Pancreas (tissue), 10 donors: ENCODE results near the gene LRRFIP2. TPM values are rescaled to one million over a fixed set of nuclear protein-coding genes. Genes with fewer than 3 reads are reported as not detected.

Experiments
- ATAC-seq, 4 donors: fragments of 200-7000 bp; cut with Tn5 transposase; one replicate each; pipeline versions ENCODE4 v1.8.0 to v1.9.1; 2020; ENCODE audit warnings: mild to moderate bottlenecking in 4 of 4, moderate library complexity in 4 of 4
- DNase-seq, 6 donors: peaks; one replicate each; pipeline ENCODE4 v3.0.0-alpha.2; 2020
- FAIRE-seq: peaks from 2 replicates; lab custom pipeline; 2012; peaks lifted over from hg19 to GRCh38; lab: Jason Lieb, UNC
- H3K27ac ChIP-seq, 4 donors: fragments of 200-600 bp; sonication (generic); 1 replicate in 3 of 4; 2 replicates in 1 of 4; pipeline versions ENCODE4 v1.5.0 to v1.8.0; 2020
- H3K27me3 ChIP-seq, 4 donors: fragments of 200-600 bp; one replicate each; pipeline ENCODE4 v1.8.0; 2021
- H3K36me3 ChIP-seq, 3 donors: fragments of 200-600 bp; sonication (generic) in 1 of 3; one replicate each; pipeline versions ENCODE4 v1.5.0 to v1.8.0; 2020 to 2021
- H3K4me1 ChIP-seq, 3 donors: fragments of 200-600 bp; one replicate each; pipeline ENCODE4 v1.8.0; 2021
- H3K4me3 ChIP-seq, 4 donors: fragments of 200-600 bp; sonication (generic) in 2 of 4; one replicate each; pipeline versions ENCODE4 v1.5.0 to v1.8.0; 2020 to 2021
- H3K9me3 ChIP-seq, 4 donors: fragments of 200-600 bp; one replicate each; pipeline ENCODE4 v1.8.0; 2021
- CTCF ChIP-seq, 4 donors: fragments of 200-600 bp; sonication (generic) in 3 of 4; IDR thresholded peaks; one replicate each; pipeline versions ENCODE4 v1.5.0 to v1.8.0; 2021; ENCODE audit warnings: antibody characterized with exemption in 4 of 4
- WGBS, 2 donors: extraction: QIAGEN DNeasy Blood & Tissue Kit; methylation state at CpG; one replicate each; pipeline ENCODE4 v1.1.7; 2013; 5-methylcytosine and 5-hydroxymethylcytosine counted together
- intact Hi-C, 3 donors: fragments of 100-400 bp; cut with DNase I; formaldehyde crosslinking; loops; one replicate each; pipeline versions ENCODE4 v1.11.1 to v1.14.2; 2022
- polyA plus RNA-seq, 2 donors: library from polyadenylated mRNA; stranded (reverse); fragments of 200-250 nt; gene quantifications; one replicate each; pipeline ENCODE4 v1.2.3, GENCODE V29; 2013
- total RNA-seq, 6 donors: library from RNA; stranded (reverse); fragmentation: NEBNext Ultra II Directional in 4 of 6; extraction: Animal tissue kit (Norgen Biotek cat#: 25700) in 4 of 6; gene quantifications; one replicate each; pipeline versions ENCODE4 v1.2.1 to v1.2.4, GENCODE V29; 2021 to 2023
- donor health status: healthy with polysubstance abuse.
- donor health status: DM: no; HTN: no; CAD: no; lungs with moderate emphysema.
- donor health status: DM: no; HTN: no; CAD: no.
- donor health status: control.
- donor health status: control.
- donor health status: Bipolar disorder and iron deficiency.
- donor health status: DM: yes; HTN: yes; CAD: no.
- donor health status: DM: no; HTN: no; CAD: no.
- donor health status: DM: no; HTN: no; CAD: no.
- donor health status: DM: yes; HTN: yes; CAD: no.

LRRFIP2 gene
- total and polyA plus RNA-seq, 8 donors = 14.6 to 35.7 (median 21.8) TPM

- no peaks in the 10 kb centered on the region for H3K27me3 ChIP-seq
- H3K9me3 ChIP-seq = no peaks in the 10 kb centered on the region
- no peaks in the 10 kb centered on the region for H3K36me3 ChIP-seq
- intact Hi-C loops = no loop called here
- no peak for TF ChIP-seq CTCF (IDR thresholded peaks at IDR 0.05)
- H3K4me3 ChIP-seq = no peak overlapping the region
- DNase-seq (no peak), FAIRE-seq (no peak), ATAC-seq (no peak)
- no peaks in the 10 kb centered on the region for H3K4me1 ChIP-seq
- 76 to 79% methylated on average over 3 of the region's 3 CpGs for WGBS, 2 donors
- no peak overlapping the region for H3K27ac ChIP-seq
Observed at GRCh38 chr3:37202035-37202434, 27.7 kb upstream of the LRRFIP2 start.

GRCh38 chr3:37200141-37200540, 25.8 kb upstream of the LRRFIP2 start:
- no peaks in the 10 kb centered on the region for H3K4me1 ChIP-seq
- ATAC-seq = no peak
- H3K9me3 ChIP-seq = no peaks in the 10 kb centered on the region
- no peaks in the 10 kb centered on the region for H3K27me3 ChIP-seq
- H3K36me3 ChIP-seq = no peaks in the 10 kb centered on the region
- WGBS, 2 donors = 84 to 86% methylated on average over 4 of the region's 4 CpGs
- H3K27ac ChIP-seq = no peak overlapping the region
- DNase-seq = no peak
- H3K4me3 ChIP-seq = no peak overlapping the region
- intact Hi-C loops = no loop called here
- FAIRE-seq = no peak
- no peak for TF ChIP-seq CTCF (IDR thresholded peaks at IDR 0.05)

GRCh38 chr3:37198996-37199395, 24.6 kb upstream of the LRRFIP2 start:
- 85% methylated on average over 2 of the region's 2 CpGs for whole genome bisulfite sequencing, 2 donors
- Histone ChIP-seq H3K27me3 (no peaks in the 10 kb centered on the region), H3K27ac (no peak overlapping the region), H3K4me1 (no peaks in the 10 kb centered on the region), H3K4me3 (no peak overlapping the region), H3K9me3 (no peaks in the 10 kb centered on the region), H3K36me3 (no peaks in the 10 kb centered on the region)
- intact Hi-C loops = no loop called here
- no peak for TF ChIP-seq CTCF (IDR thresholded peaks at IDR 0.05)
- no peak for FAIRE-seq
- DNase-seq = no peak
- ATAC-seq = no peak

GRCh38 chr3:37198547-37198946, 24.2 kb upstream of the LRRFIP2 start:
- Histone ChIP-seq H3K4me1 (no peaks in the 10 kb centered on the region), H3K9me3 (no peaks in the 10 kb centered on the region), H3K4me3 (no peak overlapping the region), H3K36me3 (no peaks in the 10 kb centered on the region), H3K27me3 (no peaks in the 10 kb centered on the region), H3K27ac (no peak overlapping the region)
- DNase-seq = no peak
- no peak for FAIRE-seq
- WGBS, 2 donors = 81 to 92% methylated on average over 2 of the region's 2 CpGs
- no peak for TF ChIP-seq CTCF (IDR thresholded peaks at IDR 0.05)
- intact Hi-C loops = no loop called here
- ATAC-seq = no peak

- Histone ChIP-seq H3K4me3 (no peak overlapping the region), H3K27me3 (no peaks in the 10 kb centered on the region), H3K36me3 (no peaks in the 10 kb centered on the region), H3K4me1 (no peaks in the 10 kb centered on the region), H3K27ac (no peak overlapping the region), H3K9me3 (no peaks in the 10 kb centered on the region)
- no peak for ATAC-seq
- no peak for FAIRE-seq
- no peak for DNase-seq
- TF ChIP-seq CTCF (IDR thresholded peaks at IDR 0.05) = no peak
- 42 to 55% methylated on average over 2 of the region's 2 CpGs for WGBS, 2 donors
- intact Hi-C loops = no loop called here
Observed at GRCh38 chr3:37197810-37198371, 23.5 kb upstream of the LRRFIP2 start.
